Left lung (tissue), 10 donors: ENCODE results near the gene CFAP45. TPM values are rescaled to one million over a fixed set of nuclear protein-coding genes. Genes with fewer than 3 reads are reported as not detected.
A peak's percentile ranks its signal among the peaks of the same experiment; 100 is the strongest.

Experiments
- ATAC-seq: fragments of 200-7000 bp; cut with Tn5 transposase; one replicate; pipeline ENCODE4 v1.9.1; 2020; ENCODE audit warnings: moderate library complexity
- DNase-seq, 4 donors: peaks; one replicate each; pipeline ENCODE4 v3.0.0-alpha.2; 2013 to 2020
- H3K27ac ChIP-seq, 2 donors: fragments of 200-600 bp; sonication (generic) in 1 of 2; one replicate each; pipeline versions ENCODE4 v1.5.0 to v1.8.0; 2020 to 2021
- H3K27me3 ChIP-seq, 2 donors: fragments of 200-600 bp; sonication (generic) in 1 of 2; one replicate each; pipeline versions ENCODE4 v1.5.0 to v1.8.0; 2020 to 2021
- H3K36me3 ChIP-seq, 2 donors: fragments of 200-600 bp; sonication (generic) in 1 of 2; one replicate each; pipeline versions ENCODE4 v1.5.0 to v1.8.0; 2020 to 2021
- H3K4me1 ChIP-seq, 2 donors: fragments of 200-600 bp; one replicate each; pipeline ENCODE4 v1.8.0; 2021
- H3K4me3 ChIP-seq, 2 donors: fragments of 200-600 bp; sonication (generic) in 1 of 2; one replicate each; pipeline versions ENCODE4 v1.5.0 to v1.8.0; 2020 to 2021; ENCODE audit warnings: mild to moderate bottlenecking in 1 of 2
- H3K9me3 ChIP-seq, 2 donors: fragments of 200-600 bp; sonication (generic) in 1 of 2; one replicate each; pipeline versions ENCODE4 v1.5.0 to v1.8.0; 2020 to 2021
- CTCF ChIP-seq, 2 donors: fragments of 200-600 bp; sonication (generic) in 1 of 2; IDR thresholded peaks; one replicate each; pipeline versions ENCODE4 v1.5.0 to v1.8.0; 2021; ENCODE audit warnings: antibody characterized with exemption in 2 of 2
- intact Hi-C, 2 donors: fragments of 100-400 bp; cut with DNase I; formaldehyde crosslinking; loops; one replicate each; pipeline versions ENCODE4 v1.11.2 to v1.14.2; 2022
- polyA plus RNA-seq, 6 donors: library from polyadenylated mRNA; unstranded; fragments of 120-200 nt; gene quantifications; one replicate each; pipeline ENCODE4 v1.2.1, GENCODE V29; 2013; ENCODE audit not compliant: insufficient read length in 6 of 6
- total RNA-seq, 2 donors: library from RNA; stranded (reverse); fragmentation: NEBNext Ultra II Directional; extraction: Animal tissue kit (Norgen Biotek cat#: 25700); gene quantifications; one replicate each; pipeline ENCODE4 v1.2.1, GENCODE V29; 2021
- donor health status: DM: no; HTN: yes; CAD: no.
- donor health status: DM: no; HTN: no; CAD: no.

The CFAP45 gene
- total and polyA plus RNA-seq, 8 donors: 1.1 to 12.4 (median 6.4) TPM

- Histone ChIP-seq H3K27me3 (no peaks in the 10 kb centered on the region), H3K9me3 (no peaks in the 10 kb centered on the region), H3K27ac (no peak overlapping the region), H3K4me1 (peaks cover 0 to 2% of the 10 kb centered on the region in 2 donors), H3K36me3 (peaks cover 0 to 46% of the 10 kb centered on the region in 2 donors), H3K4me3 (no peak overlapping the region)
- no peak for TF ChIP-seq CTCF (IDR thresholded peaks at IDR 0.05)
- DNase-seq (no peak), ATAC-seq (no peak)
- intact Hi-C loops: no loop called here
These were observed 64.0 kb downstream of the CFAP45 start for GRCh38 chr1:159835862-159836525.

- Histone ChIP-seq H3K36me3 (peaks cover 0 to 46% of the 10 kb centered on the region in 2 donors), H3K27ac (no peak overlapping the region), H3K9me3 (no peaks in the 10 kb centered on the region), H3K4me3 (no peak overlapping the region), H3K4me1 (peaks cover 0 to 8% of the 10 kb centered on the region in 2 donors), H3K27me3 (no peaks in the 10 kb centered on the region)
- intact Hi-C loops: no loop called here
- TF ChIP-seq CTCF (IDR thresholded peaks at IDR 0.05): no peak
- ATAC-seq (no peak), DNase-seq (no peak)
These were observed 64.6 kb downstream of the CFAP45 start for GRCh38 chr1:159835356-159835755.

GRCh38 chr1:159832309-159832708, 67.7 kb downstream of the CFAP45 start:
- intact Hi-C loops: no loop called here
- no peak for ATAC-seq

GRCh38 chr1:159831412-159832141, 68.4 kb downstream of the CFAP45 start:
- no peak for ATAC-seq
- intact Hi-C loops: no loop called here
- no peak for TF ChIP-seq CTCF (IDR thresholded peaks at IDR 0.05)

More at GRCh38 chr1:159832309-159832708, 67.7 kb downstream of the CFAP45 start:
- H3K4me1 ChIP-seq: peaks cover 0 to 38% of the 10 kb centered on the region in 2 donors
- no peak for DNase-seq
- no peaks in the 10 kb centered on the region for H3K9me3 ChIP-seq
- H3K4me3 ChIP-seq: no peak overlapping the region
- no peaks in the 10 kb centered on the region for H3K27me3 ChIP-seq
- H3K27ac ChIP-seq: no peak overlapping the region
- H3K36me3 ChIP-seq: peaks cover 0 to 40% of the 10 kb centered on the region in 2 donors
- no peak for TF ChIP-seq CTCF (IDR thresholded peaks at IDR 0.05)

GRCh38 chr1:159830722-159831121, 69.2 kb downstream of the CFAP45 start:
- no peak for DNase-seq
- Histone ChIP-seq H3K4me1 (peaks cover 0 to 54% of the 10 kb centered on the region in 2 donors), H3K27me3 (no peaks in the 10 kb centered on the region)

More at GRCh38 chr1:159831412-159832141, 68.4 kb downstream of the CFAP45 start:
- peaks cover 0 to 45% of the 10 kb centered on the region in 2 donors for H3K4me1 ChIP-seq
- H3K27ac ChIP-seq: no peak overlapping the region
- H3K27me3 ChIP-seq: no peaks in the 10 kb centered on the region
- H3K9me3 ChIP-seq: no peaks in the 10 kb centered on the region
- no peak for DNase-seq
- peaks cover 0 to 38% of the 10 kb centered on the region in 2 donors for H3K36me3 ChIP-seq
- no peak overlapping the region for H3K4me3 ChIP-seq

More at GRCh38 chr1:159830722-159831121, 69.2 kb downstream of the CFAP45 start:
- no peak for ATAC-seq
- peak overlapping the region in 1 of 2 donors; percentile 44 for H3K4me3 ChIP-seq
- no peak for TF ChIP-seq CTCF (IDR thresholded peaks at IDR 0.05)
- intact Hi-C loops: no loop called here
- peaks cover 0 to 30% of the 10 kb centered on the region in 2 donors for H3K36me3 ChIP-seq
- no peaks in the 10 kb centered on the region for H3K9me3 ChIP-seq
- no peak overlapping the region for H3K27ac ChIP-seq
